ENCODE data around the gene SMARCAD1. TPM values are rescaled to one million over a fixed set of nuclear protein-coding genes. Genes with fewer than 3 reads are reported as not detected.

The SMARCAD1 gene
- total RNA-seq, 3 donors from 2014 or later (not counting 1 experiment from before 2014, with no cell fraction given) = 15.5 to 20.3 (median 15.9) TPM

GRCh38 chr4:94238160-94238559 is 30.5 kb downstream of the SMARCAD1 start:
- Mint-ChIP-seq H3K27ac (no peak overlapping the region), H3K9me3 (no peaks in the 10 kb centered on the region), H3K4me1 (no peaks in the 10 kb centered on the region), H3K4me3 (no peak overlapping the region), H3K27me3 (ENCODE audit: low read depth in 2 of 2) (no peaks in the 10 kb centered on the region), H3K36me3 (peaks cover 3% of the 10 kb centered on the region)
- TF ChIP-seq, protein P1, sequence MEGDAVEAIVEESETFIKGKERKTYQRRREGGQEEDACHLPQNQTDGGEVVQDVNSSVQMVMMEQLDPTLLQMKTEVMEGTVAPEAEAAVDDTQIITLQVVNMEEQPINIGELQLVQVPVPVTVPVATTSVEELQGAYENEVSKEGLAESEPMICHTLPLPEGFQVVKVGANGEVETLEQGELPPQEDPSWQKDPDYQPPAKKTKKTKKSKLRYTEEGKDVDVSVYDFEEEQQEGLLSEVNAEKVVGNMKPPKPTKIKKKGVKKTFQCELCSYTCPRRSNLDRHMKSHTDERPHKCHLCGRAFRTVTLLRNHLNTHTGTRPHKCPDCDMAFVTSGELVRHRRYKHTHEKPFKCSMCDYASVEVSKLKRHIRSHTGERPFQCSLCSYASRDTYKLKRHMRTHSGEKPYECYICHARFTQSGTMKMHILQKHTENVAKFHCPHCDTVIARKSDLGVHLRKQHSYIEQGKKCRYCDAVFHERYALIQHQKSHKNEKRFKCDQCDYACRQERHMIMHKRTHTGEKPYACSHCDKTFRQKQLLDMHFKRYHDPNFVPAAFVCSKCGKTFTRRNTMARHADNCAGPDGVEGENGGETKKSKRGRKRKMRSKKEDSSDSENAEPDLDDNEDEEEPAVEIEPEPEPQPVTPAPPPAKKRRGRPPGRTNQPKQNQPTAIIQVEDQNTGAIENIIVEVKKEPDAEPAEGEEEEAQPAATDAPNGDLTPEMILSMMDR (IDR thresholded peaks at IDR 0.05) = no peak
- no peak for ATAC-seq
- H3K27ac ChIP-seq (ENCODE audit: low read length) = no peak overlapping the region
- intact Hi-C loops (cut with micrococcal nuclease) = no loop called here
- H3K4me1 ChIP-seq (ENCODE audit: control insufficient read depth, insufficient read depth, low read length) = no peaks in the 10 kb centered on the region
- no peaks in the 10 kb centered on the region for H3K27me3 ChIP-seq (ENCODE audit: control insufficient read depth, insufficient read depth, low read length)
- no peak for DNase-seq
- no peak overlapping the region for H3K4me3 ChIP-seq (ENCODE audit: low read length)
- peaks cover 50% of the 10 kb centered on the region for H3K36me3 ChIP-seq (ENCODE audit: control insufficient read depth, insufficient read depth, low read length)
- 96% methylated on average over 2 of the region's 2 CpGs for WGBS (ENCODE audit: insufficient coverage)
- no peaks in the 10 kb centered on the region for H3K9me3 ChIP-seq (ENCODE audit: control insufficient read depth, insufficient read depth, low read length)

DNA sequence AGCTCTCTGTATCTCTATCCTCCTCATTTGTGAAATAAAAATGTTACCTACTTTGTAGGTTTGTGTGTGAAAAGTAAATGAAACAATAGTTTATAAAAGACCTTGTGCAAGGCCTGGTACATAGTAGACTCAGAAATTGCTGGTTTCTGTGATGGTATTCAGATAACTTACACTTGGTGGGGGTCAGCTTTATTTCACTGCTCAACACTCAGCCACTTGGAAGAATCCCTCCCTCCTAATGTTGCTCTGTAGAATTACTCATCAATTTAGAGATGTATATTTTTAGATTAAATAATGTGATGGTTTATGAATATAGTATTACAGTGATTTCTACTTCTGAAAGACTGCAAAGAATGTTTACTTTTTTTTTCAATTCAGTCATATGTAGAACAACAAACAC is 32.7 kb downstream of the SMARCAD1 start:
- Mint-ChIP-seq H3K9me3 (no peaks in the 10 kb centered on the region), H3K27ac (no peak overlapping the region), H3K36me3 (peaks cover 12% of the 10 kb centered on the region), H3K4me1 (no peaks in the 10 kb centered on the region), H3K4me3 (no peak overlapping the region), H3K27me3 (ENCODE audit: low read depth in 2 of 2) (no peaks in the 10 kb centered on the region)
- Histone ChIP-seq H3K27me3 (ENCODE audit: control insufficient read depth, insufficient read depth, low read length) (no peaks in the 10 kb centered on the region), H3K4me1 (ENCODE audit: control insufficient read depth, insufficient read depth, low read length) (no peaks in the 10 kb centered on the region), H3K4me3 (ENCODE audit: low read length) (no peak overlapping the region), H3K9me3 (ENCODE audit: control insufficient read depth, insufficient read depth, low read length) (no peaks in the 10 kb centered on the region), H3K27ac (ENCODE audit: low read length) (no peak overlapping the region), H3K36me3 (ENCODE audit: control insufficient read depth, insufficient read depth, low read length) (peaks cover 56% of the 10 kb centered on the region)
- intact Hi-C loops (cut with micrococcal nuclease) = no loop called here
- DNase-seq = no peak
- ATAC-seq = no peak
- TF ChIP-seq, protein P1 (IDR thresholded peaks at IDR 0.05) = no peak

GRCh38 chr4:94244087-94244828 is 36.6 kb downstream of the SMARCAD1 start:
- WGBS (ENCODE audit: insufficient coverage) = 93% methylated on average over 3 of the region's 3 CpGs
- Histone ChIP-seq H3K36me3 (ENCODE audit: control insufficient read depth, insufficient read depth, low read length) (peaks cover 46% of the 10 kb centered on the region), H3K4me3 (ENCODE audit: low read length) (no peak overlapping the region), H3K4me1 (ENCODE audit: control insufficient read depth, insufficient read depth, low read length) (no peaks in the 10 kb centered on the region), H3K27me3 (ENCODE audit: control insufficient read depth, insufficient read depth, low read length) (no peaks in the 10 kb centered on the region), H3K27ac (ENCODE audit: low read length) (no peak overlapping the region), H3K9me3 (ENCODE audit: control insufficient read depth, insufficient read depth, low read length) (no peaks in the 10 kb centered on the region)
- no peak for ATAC-seq
- no peak overlapping the region for H3K4me3 Mint-ChIP-seq
- no peaks in the 10 kb centered on the region for H3K9me3 Mint-ChIP-seq
- intact Hi-C loops (cut with micrococcal nuclease) = no loop called here
- H3K36me3 Mint-ChIP-seq = peaks cover 20% of the 10 kb centered on the region
- TF ChIP-seq, protein P1 (IDR thresholded peaks at IDR 0.05) = no peak
- no peak for DNase-seq
- H3K27ac Mint-ChIP-seq = no peak overlapping the region
- H3K4me1 Mint-ChIP-seq = peaks cover 0 to 5% of the 10 kb centered on the region in 2 donors
- H3K27me3 Mint-ChIP-seq (ENCODE audit: low read depth in 2 of 2) = no peaks in the 10 kb centered on the region

- Mint-ChIP-seq H3K4me1 (peaks cover 0 to 5% of the 10 kb centered on the region in 2 donors), H3K9me3 (no peaks in the 10 kb centered on the region), H3K4me3 (no peak overlapping the region), H3K27ac (no peak overlapping the region), H3K36me3 (peaks cover 20% of the 10 kb centered on the region), H3K27me3 (ENCODE audit: low read depth in 2 of 2) (no peaks in the 10 kb centered on the region)
- Histone ChIP-seq H3K9me3 (ENCODE audit: control insufficient read depth, insufficient read depth, low read length) (no peaks in the 10 kb centered on the region), H3K4me3 (ENCODE audit: low read length) (no peak overlapping the region), H3K36me3 (ENCODE audit: control insufficient read depth, insufficient read depth, low read length) (peaks cover 48% of the 10 kb centered on the region), H3K27ac (ENCODE audit: low read length) (no peak overlapping the region), H3K27me3 (ENCODE audit: control insufficient read depth, insufficient read depth, low read length) (no peaks in the 10 kb centered on the region), H3K4me1 (ENCODE audit: control insufficient read depth, insufficient read depth, low read length) (no peaks in the 10 kb centered on the region)
- ATAC-seq (no peak), DNase-seq (no peak)
- intact Hi-C loops (cut with micrococcal nuclease) = no loop called here
- TF ChIP-seq, protein P1 (IDR thresholded peaks at IDR 0.05) = no peak
- WGBS (ENCODE audit: insufficient coverage) = 96% methylated on average over 2 of the region's 2 CpGs
Observed at GRCh38 chr4:94244829-94245185, 37.1 kb downstream of the SMARCAD1 start.
